Suprapubic skin (tissue), 4 donors: Measurements from ENCODE around the gene FOXS1.

Experiments used
- CTCF ChIP-seq, 2 donors: fragments of 200-600 bp in 1 of 2; fragments of 450-650 bp in 1 of 2; sonication (generic) in 1 of 2; IDR thresholded peaks; one replicate each; pipeline ENCODE4 v1.5.1; 2016 to 2019; ENCODE audit warnings: antibody characterized with exemption in 2 of 2, mild to moderate bottlenecking in 1 of 2, moderate library complexity in 1 of 2
- EP300 ChIP-seq: sonication (generic); formaldehyde crosslinking; IDR thresholded peaks from one replicate; pipeline ENCODE4 v1.6.1; 2017; ENCODE audit warnings: antibody characterized with exemption
- POLR2A ChIP-seq, 2 donors: fragments of 450-650 bp; IDR thresholded peaks; one replicate each; pipeline ENCODE4 v1.6.1; 2017; ENCODE audit warnings: antibody characterized with exemption in 2 of 2, mild to moderate bottlenecking in 2 of 2, moderate library complexity in 2 of 2
- POLR2AphosphoS5 ChIP-seq, 3 donors: sonication (generic); formaldehyde crosslinking; IDR thresholded peaks; one replicate each; pipeline ENCODE4 v1.6.1; 2017; ENCODE audit warnings: antibody characterized with exemption in 3 of 3

GRCh38 chr20:31822421-31823330 is 22.7 kb downstream of the FOXS1 start:
- peak; percentile 95 to 99 for TF ChIP-seq CTCF (IDR thresholded peaks at IDR 0.05)
- no peak for TF ChIP-seq EP300
- no peak for TF ChIP-seq POLR2AphosphoS5 (IDR thresholded peaks at IDR 0.05)
- no peak for TF ChIP-seq POLR2A (IDR thresholded peaks at IDR 0.05)
